ENCODE measurements around the gene ZNF699.
"Not testable (repeated sequence)": the region's sequence is repeated elsewhere in the genome, so short reads cannot be mapped to it uniquely, and the experiment has no call there.

Gene ZNF699

DNA sequence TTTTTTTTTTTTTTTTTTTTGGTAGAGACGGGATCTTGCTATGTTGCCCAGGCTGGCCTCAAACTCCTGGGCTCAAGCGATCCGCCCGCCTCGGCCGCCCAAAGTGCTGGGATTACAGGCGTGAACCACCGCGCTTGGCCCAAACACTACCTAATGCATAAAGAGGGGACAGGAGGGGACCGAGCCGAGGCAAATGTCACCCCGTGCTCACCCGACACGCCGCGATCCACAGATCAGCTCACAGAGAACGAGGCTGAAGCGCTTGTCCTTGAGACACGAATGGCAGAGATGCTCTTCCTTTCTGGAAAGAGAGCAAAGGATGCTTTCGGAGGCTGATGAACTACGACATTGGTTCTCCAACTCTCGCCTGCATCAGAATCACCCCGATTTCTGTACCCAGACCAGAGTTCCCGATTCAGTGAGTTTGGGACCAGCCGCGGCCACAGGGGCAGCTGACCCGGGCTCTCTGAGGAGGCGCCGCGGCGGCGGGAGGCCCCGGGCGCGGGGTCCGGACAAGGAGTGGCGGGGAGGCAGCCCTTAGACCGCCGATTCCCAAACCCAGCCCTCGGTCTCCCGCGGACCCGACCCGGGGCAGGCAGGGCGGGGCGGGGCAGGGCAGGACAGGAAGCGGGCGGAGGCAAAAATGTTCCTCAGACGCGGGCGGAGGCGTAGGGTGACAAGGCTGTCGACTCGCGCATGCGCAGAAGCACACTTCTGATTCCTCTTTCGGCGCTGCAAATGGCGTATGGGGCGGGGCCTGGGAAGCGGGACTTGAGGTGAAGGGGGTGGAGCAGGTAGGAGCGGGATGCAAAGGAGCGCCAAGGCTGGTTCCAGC lies at the start of gene ZNF699:
Gene ZNF699 (minus strand): TSS at position 700 of the 835 bp plus-strand sequence. CDS start 4,719 bp downstream, outside the sequence.
- DNase-seq (ENCODE audit: low read depth in 2 of 3, low spot score in 2 of 3): peak; percentile 92 to 95 (median 93)

DNA sequence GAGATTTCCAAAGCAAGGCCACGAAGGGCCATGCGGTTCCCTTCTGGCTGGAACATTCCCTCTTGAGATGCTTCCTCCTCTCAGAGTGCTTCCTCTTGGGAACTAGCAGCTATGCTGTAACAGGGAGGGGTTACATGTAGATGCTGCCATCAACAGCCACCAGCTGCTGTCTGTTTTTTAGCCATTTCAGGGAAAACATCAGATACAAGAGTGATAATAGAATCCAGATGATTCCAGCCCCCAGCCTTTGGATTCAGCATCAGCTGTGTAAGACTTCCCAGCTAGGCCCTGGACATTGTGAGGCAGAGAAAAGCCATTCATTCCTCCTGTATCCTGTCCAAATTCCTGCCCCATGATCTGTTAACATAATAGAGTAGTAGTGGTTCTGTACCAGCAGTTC lies 45.0 kb upstream of the ZNF699 start:
- no peak for DNase-seq (ENCODE audit: low read depth in 2 of 3, low spot score in 2 of 3)

DNA sequence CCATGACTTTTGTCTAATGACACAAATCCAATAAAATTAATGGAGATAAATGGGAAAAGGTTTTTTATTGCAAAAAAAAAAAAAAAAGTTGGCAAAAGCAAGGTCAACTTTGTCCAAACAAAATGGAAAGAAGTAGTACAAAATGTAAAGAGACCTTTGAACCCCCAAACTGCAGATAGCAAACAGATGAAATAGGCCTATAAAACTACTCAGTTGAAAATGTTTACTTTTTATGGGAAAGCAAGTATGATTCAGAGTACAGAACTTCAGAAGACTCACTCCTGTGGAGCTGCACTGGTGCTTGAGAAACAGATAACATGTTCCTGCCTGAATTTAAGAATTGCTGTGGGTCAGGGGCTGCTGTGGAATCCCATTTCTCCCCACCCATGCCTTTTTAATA lies 43.4 kb upstream of the ZNF699 start:
- DNase-seq (ENCODE audit: low read depth in 2 of 3, low spot score in 2 of 3): no peak

- no peak for DNase-seq (ENCODE audit: low read depth in 2 of 3, low spot score in 2 of 3)
Measured at GRCh38 chr19:9352505-9352904, 42.9 kb upstream of the ZNF699 start.

DNA sequence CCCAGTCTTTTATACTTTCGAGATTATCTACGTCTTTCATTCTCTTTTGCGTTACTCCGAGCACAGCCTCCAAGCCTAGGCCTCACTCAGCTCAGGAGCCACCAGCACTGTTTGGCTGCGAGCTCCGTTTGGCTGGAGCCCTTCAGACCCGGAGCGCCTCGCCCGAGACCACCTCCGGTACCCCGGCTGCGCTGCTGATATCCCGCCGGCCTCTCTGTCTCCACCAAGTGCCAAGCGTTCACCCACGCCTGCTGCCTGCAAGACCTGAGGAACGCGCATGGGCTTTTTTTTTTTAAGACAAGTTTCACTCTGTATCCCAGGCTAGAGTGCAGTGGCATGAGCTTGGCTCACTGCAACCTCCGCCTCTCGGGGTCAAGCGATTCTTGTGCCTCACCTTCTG lies 39.0 kb upstream of the ZNF699 start:
- no peak for DNase-seq (ENCODE audit: low read depth in 2 of 3, low spot score in 2 of 3)

DNA sequence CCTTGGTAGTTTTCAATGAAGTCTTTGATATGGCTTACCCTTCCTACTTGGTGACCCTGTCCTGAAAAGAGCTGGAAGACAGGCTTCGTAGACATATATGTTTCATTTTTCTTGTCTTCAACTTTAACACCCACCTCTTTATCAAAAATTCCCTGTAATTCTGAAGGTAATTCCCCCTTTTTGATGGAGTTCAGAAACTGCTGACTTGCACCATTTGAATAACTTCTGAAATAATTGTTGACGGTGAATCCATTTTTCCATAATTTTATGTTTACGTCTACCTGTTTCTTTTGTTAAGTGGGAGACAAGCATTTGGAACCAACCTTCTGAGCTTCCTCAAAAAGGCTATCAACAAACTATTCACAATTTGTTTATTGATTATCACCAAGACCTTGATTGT lies 38.6 kb upstream of the ZNF699 start:
- DNase-seq (ENCODE audit: low read depth in 2 of 3, low spot score in 2 of 3): no peak

- no peak for DNase-seq (ENCODE audit: low read depth in 2 of 3, low spot score in 2 of 3)
Measured at GRCh38 chr19:9345005-9345404, 35.4 kb upstream of the ZNF699 start.

- no peak for DNase-seq (ENCODE audit: low read depth in 2 of 3, low spot score in 2 of 3)
Measured at GRCh38 chr19:9342610-9343304, 33.1 kb upstream of the ZNF699 start.

- no peak for DNase-seq (ENCODE audit: low read depth in 2 of 3, low spot score in 2 of 3)
Measured at GRCh38 chr19:9329999-9330398, 20.4 kb upstream of the ZNF699 start.

DNA sequence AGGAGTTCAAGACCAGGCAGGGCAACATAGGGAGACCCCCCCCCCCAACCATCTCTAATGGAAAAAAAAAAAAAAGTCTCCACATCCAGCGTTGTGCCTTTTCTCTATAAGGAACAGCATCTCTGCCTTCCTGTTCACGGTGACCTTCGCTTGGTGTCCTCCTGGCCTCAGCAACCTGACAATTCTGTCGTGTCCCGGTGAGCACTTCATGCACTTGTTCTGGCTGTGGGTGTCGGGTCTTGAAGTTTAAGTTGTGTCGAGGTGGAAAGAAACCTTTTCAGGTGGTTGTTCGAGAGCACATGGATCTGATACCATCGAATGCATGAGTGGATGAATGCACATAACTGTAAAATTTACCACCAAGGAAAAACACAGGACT lies 14.9 kb upstream of the ZNF699 start:
- DNase-seq (ENCODE audit: low read depth in 2 of 3, low spot score in 2 of 3): no peak

DNA sequence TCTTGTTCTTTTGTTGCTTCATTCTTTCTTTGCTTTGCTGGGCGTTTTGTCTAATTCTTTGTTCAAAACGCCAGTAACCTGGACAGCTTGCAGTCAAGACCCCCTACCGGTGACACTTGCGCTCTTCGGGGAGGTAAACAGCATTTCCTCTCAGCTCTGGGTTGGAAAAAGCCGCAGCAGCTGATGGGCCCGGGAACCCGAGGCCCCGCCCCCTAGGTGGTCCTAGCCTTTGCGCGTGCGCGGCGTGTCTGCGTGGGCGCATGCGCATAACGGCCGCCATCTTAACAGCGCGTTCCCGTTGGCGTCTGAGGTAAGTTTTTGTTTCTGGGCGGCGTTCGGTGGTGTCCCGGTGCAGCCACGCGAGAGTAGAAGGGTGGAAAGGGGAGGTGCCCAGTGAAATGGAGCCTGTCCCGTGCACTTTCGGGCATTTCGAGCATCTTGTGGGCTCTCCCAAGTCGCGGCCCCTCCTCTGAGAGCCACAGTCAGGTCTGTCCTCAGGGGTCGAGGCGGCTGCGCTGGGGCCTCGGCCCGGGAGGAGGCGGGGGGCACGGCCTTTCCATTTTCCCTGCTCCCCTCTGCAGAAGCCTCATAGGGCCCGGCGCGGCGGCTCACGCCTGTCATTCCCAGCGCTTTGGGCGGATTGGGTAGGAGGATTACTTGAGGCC lies 14.4 kb upstream of the ZNF699 start, which contains the start of gene ZNF559:
Gene ZNF559 (plus strand): TSS at position 261 of the 665 bp plus-strand sequence. CDS start 14,371 bp downstream, outside the sequence.
- DNase-seq (ENCODE audit: low read depth in 2 of 3, low spot score in 2 of 3): peak; percentile 90 to 97 (median 93)

- DNase-seq (ENCODE audit: low read depth in 2 of 3, low spot score in 2 of 3): peak in 2 of 3 experiments; percentile 9 to 13
Measured at GRCh38 chr19:9323557-9323918, 13.9 kb upstream of the ZNF699 start.

DNA sequence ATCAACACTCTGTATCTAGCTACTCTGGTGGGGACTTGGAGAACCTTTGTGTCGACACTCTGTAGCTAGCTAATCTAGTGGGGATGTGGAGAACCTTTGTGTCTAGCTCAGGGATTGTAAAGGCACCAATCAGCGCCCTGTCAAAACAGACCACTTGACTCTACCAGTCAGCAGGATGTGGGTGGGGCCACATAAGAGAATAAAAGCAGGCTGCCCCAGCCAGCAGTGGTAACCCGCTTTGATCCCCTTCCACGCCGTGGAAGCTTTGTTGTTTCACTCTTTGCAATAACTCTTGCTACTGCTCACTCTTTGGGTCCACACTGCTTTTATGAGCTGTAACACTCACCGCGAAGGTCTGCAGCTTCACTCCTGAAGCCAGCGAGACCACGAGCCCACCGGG lies 12.6 kb upstream of the ZNF699 start:
- DNase-seq (ENCODE audit: low read depth in 2 of 3, low spot score in 2 of 3): not testable (repeated sequence)

GRCh38 chr19:9321756-9322155 lies 12.1 kb upstream of the ZNF699 start:
- DNase-seq (ENCODE audit: low read depth in 2 of 3, low spot score in 2 of 3): not testable (repeated sequence)

- DNase-seq (ENCODE audit: low read depth in 2 of 3, low spot score in 2 of 3): no peak
Measured at GRCh38 chr19:9321338-9321737, 11.7 kb upstream of the ZNF699 start.

GRCh38 chr19:9313756-9314155 lies 4.1 kb upstream of the ZNF699 start:
- DNase-seq (ENCODE audit: low read depth in 2 of 3, low spot score in 2 of 3): no peak

DNA sequence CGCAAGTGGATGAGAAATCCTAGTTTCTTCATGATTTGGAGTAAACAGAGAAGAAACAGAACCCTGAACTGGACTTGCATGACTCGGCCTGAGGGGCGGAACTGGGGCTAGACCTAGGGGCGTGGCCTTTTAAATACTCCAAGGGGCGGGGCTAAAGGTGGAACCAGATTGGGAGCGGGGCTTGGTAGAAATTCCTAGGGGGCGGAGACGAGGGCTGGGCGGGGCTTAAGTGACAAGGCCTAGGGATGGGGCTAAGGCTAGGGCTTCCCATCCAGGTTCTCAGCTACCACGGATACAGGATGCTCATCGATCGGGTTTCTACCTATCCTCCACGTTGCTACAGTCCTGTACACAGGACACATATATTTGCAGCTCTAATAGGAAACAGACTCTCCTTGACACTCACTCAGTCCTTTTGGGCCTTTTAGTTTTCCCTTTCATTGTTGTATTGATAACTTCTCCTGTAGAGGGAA lies 372 bp upstream of the ZNF699 start:
- DNase-seq (ENCODE audit: low read depth in 2 of 3, low spot score in 2 of 3): no peak

- no peak for DNase-seq (ENCODE audit: low read depth in 2 of 3, low spot score in 2 of 3)
Measured at GRCh38 chr19:9308091-9308770, 1.4 kb downstream of the ZNF699 start.

DNA sequence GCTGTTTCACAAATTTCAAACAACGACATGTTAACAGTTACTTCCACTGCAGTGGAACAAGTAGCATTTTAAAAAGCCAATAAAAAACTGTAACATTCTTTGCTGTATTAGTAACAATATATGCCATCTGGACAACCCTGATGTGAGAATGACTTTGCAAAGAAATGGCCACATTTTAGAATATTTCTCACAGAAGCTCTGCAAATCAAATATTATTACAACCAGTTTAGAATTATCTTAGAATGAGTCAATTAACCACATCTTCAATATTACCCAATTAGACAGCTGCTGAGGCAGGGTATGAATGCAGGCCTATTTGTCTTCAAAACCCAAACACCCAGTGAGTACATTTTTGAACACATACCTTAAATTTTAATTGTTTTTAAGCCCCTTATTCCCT lies 3.2 kb downstream of the ZNF699 start:
- no peak for DNase-seq (ENCODE audit: low read depth in 2 of 3, low spot score in 2 of 3)

GRCh38 chr19:9296336-9296735 lies 13.3 kb downstream of the ZNF699 start:
- no peak for DNase-seq (ENCODE audit: low read depth in 2 of 3, low spot score in 2 of 3)

- DNase-seq (ENCODE audit: low read depth in 2 of 3, low spot score in 2 of 3): no peak
Measured at GRCh38 chr19:9295411-9295849, 14.2 kb downstream of the ZNF699 start.
